Measurements from ENCODE around the gene NRCAM.

NRCAM gene

DNA sequence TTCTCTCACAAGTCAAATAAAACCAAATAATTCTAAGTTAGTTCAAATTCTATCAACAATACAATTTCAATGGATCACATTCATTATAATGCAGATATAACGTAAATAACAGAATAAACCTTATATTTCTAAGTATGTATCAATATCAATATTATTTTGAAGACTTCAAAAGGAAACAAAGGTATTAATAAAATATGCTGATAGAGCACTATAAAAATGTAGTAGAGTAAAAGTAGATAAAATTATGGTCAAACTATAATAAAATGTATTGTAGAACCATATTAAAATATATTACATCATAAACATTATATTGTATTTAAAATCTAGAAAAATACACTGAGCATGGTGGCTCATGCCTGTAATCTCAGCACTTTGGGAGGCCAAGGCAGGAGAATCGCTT is 23.5 kb upstream of the NRCAM start:
- no peak for TF ChIP-seq ISL1 (CRISPR knock-in tag; IDR thresholded peaks at IDR 0.05)
- ATAC-seq = no peak

DNA sequence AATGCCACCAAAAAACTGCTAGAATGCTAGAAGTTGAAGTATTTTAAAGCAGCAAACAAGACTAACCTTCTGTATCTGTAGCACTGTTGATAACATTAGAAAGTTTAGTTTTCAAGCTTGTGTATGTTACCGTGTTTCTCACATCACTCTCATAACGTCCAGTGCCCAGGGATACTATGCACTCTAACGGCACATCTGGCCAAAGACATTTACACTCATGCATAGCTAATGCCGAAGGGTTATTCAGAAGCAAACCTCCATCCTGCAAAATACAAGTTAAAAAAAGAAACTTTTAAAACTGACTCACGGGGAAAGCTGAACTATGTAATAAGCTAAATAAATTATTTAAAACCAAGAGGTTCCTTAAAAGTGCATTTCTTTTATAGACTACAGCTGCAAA is 22.9 kb upstream of the NRCAM start:
- TF ChIP-seq, protein P1, sequence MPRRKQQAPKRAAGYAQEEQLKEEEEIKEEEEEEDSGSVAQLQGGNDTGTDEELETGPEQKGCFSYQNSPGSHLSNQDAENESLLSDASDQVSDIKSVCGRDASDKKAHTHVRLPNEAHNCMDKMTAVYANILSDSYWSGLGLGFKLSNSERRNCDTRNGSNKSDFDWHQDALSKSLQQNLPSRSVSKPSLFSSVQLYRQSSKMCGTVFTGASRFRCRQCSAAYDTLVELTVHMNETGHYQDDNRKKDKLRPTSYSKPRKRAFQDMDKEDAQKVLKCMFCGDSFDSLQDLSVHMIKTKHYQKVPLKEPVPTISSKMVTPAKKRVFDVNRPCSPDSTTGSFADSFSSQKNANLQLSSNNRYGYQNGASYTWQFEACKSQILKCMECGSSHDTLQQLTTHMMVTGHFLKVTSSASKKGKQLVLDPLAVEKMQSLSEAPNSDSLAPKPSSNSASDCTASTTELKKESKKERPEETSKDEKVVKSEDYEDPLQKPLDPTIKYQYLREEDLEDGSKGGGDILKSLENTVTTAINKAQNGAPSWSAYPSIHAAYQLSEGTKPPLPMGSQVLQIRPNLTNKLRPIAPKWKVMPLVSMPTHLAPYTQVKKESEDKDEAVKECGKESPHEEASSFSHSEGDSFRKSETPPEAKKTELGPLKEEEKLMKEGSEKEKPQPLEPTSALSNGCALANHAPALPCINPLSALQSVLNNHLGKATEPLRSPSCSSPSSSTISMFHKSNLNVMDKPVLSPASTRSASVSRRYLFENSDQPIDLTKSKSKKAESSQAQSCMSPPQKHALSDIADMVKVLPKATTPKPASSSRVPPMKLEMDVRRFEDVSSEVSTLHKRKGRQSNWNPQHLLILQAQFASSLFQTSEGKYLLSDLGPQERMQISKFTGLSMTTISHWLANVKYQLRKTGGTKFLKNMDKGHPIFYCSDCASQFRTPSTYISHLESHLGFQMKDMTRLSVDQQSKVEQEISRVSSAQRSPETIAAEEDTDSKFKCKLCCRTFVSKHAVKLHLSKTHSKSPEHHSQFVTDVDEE (CRISPR knock-in tag; IDR thresholded peaks at IDR 0.05) = no peak
- TF ChIP-seq POU6F1 (CRISPR knock-in tag; IDR thresholded peaks at IDR 0.05; ENCODE audit: borderline replicate concordance, low read depth) (no peak), BACH2 (CRISPR knock-in tag; IDR thresholded peaks at IDR 0.05; ENCODE audit: borderline replicate concordance) (no peak), PPARA (CRISPR knock-in tag; IDR thresholded peaks at IDR 0.05; ENCODE audit: borderline replicate concordance) (no peak), ESRRG (CRISPR knock-in tag; IDR thresholded peaks at IDR 0.05) (no peak), GLIS3 (CRISPR knock-in tag; IDR thresholded peaks at IDR 0.05) (no peak), ZC3H10 (CRISPR knock-in tag; IDR thresholded peaks at IDR 0.05) (no peak), ZNF565 (CRISPR knock-in tag; conservative IDR thresholded peaks at IDR 0.05; ENCODE audit: low read depth) (no peak), ZNF70 (CRISPR knock-in tag; IDR thresholded peaks at IDR 0.05) (no peak), PATZ1 (CRISPR knock-in tag; IDR thresholded peaks at IDR 0.05; ENCODE audit: borderline replicate concordance) (no peak), CSDC2 (CRISPR knock-in tag; IDR thresholded peaks at IDR 0.05) (no peak), RARB (CRISPR knock-in tag; IDR thresholded peaks at IDR 0.05) (no peak), TCF4 (CRISPR knock-in tag; IDR thresholded peaks at IDR 0.05; ENCODE audit: borderline replicate concordance) (no peak)
- ATAC-seq = no peak

- no peak; the same call in 2 of the 3 replicates for ATAC-seq
Observed at GRCh38 chr7:108468246-108468645, 12.0 kb upstream of the NRCAM start.

More at GRCh38 chr7:108468246-108468645, 12.0 kb upstream of the NRCAM start:
- TF ChIP-seq GLIS3 (CRISPR knock-in tag; IDR thresholded peaks at IDR 0.05) (no peak), POU6F1 (CRISPR knock-in tag; IDR thresholded peaks at IDR 0.05; ENCODE audit: borderline replicate concordance, low read depth) (no peak), TCF4 (CRISPR knock-in tag; IDR thresholded peaks at IDR 0.05; ENCODE audit: borderline replicate concordance) (no peak), ZFP30 (CRISPR knock-in tag; IDR thresholded peaks at IDR 0.05) (no peak), SNAI2 (CRISPR knock-in tag; IDR thresholded peaks at IDR 0.05) (no peak), TOX (CRISPR knock-in tag; IDR thresholded peaks at IDR 0.05; ENCODE audit: borderline replicate concordance) (no peak), ESRRG (CRISPR knock-in tag; IDR thresholded peaks at IDR 0.05) (no peak), BACH2 (CRISPR knock-in tag; IDR thresholded peaks at IDR 0.05; ENCODE audit: borderline replicate concordance) (no peak), RARB (CRISPR knock-in tag; IDR thresholded peaks at IDR 0.05) (no peak), ZFP3 (CRISPR knock-in tag; IDR thresholded peaks at IDR 0.05) (no peak), OSR1 (CRISPR knock-in tag; IDR thresholded peaks at IDR 0.05) (no peak), PATZ1 (CRISPR knock-in tag; IDR thresholded peaks at IDR 0.05; ENCODE audit: borderline replicate concordance) (no peak)
- TF ChIP-seq, protein P2, sequence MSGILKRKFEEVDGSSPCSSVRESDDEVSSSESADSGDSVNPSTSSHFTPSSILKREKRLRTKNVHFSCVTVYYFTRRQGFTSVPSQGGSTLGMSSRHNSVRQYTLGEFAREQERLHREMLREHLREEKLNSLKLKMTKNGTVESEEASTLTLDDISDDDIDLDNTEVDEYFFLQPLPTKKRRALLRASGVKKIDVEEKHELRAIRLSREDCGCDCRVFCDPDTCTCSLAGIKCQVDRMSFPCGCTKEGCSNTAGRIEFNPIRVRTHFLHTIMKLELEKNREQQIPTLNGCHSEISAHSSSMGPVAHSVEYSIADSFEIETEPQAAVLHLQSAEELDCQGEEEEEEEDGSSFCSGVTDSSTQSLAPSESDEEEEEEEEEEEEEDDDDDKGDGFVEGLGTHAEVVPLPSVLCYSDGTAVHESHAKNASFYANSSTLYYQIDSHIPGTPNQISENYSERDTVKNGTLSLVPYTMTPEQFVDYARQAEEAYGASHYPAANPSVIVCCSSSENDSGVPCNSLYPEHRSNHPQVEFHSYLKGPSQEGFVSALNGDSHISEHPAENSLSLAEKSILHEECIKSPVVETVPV (CRISPR knock-in tag; IDR thresholded peaks at IDR 0.05) = no peak
